NCI-H1930 (cell line): ENCODE measurements around the gene SERPINE1.

ENCODE experiments used
- DNase-seq, 2 experiments: peaks; one replicate each; lab custom pipeline; 2025; lab: John Stamatoyannopoulos, UW

Gene SERPINE1

DNA sequence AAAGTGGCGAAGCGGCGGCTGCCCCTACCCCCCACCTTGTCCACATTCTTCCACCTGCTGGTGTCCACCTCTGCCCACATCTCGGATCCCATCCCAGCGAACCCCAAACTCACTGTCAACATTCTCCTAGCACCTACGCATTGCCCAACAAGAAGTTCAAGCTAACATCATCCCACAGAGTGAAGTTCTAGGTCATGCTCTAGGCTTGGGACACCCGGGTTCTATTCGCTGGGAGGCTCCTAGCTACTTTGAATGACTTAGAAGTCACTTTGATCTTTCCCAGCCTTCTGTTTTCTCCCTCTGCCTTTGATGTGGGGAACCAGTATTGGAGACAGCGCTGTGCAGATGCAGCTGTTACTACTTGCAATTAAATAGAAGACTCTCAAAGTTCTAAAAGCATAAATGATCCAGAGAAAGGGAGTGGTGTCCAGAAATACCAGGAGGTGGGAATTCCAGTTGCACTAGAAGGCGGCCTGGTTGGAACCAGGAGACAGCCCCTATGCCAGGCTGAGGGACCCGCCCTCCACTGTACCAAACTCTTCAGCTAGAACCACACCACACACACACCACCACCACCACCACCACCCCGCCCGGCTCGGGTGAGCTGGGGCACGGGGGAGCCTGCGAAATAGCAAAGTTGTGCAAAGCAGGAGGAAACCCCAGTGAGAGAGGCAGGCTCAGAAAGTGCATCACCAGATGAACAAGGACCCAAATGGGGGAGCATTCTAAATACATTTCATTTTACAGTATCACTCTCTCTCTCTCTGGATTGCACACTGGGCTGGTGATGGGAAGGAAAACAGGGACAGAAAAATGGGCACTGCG, 43.9 kb downstream of the SERPINE1 start:
- DNase-seq = no peak

GRCh38 chr7:101171442-101171837, 44.5 kb downstream of the SERPINE1 start:
- no peak for DNase-seq

- no peak for DNase-seq
Observed at GRCh38 chr7:101172005-101172853, 45.3 kb downstream of the SERPINE1 start.

GRCh38 chr7:101172854-101173751, 46.2 kb downstream of the SERPINE1 start:
- DNase-seq = no peak

GRCh38 chr7:101173752-101174244, 46.9 kb downstream of the SERPINE1 start:
- DNase-seq = no peak

DNA sequence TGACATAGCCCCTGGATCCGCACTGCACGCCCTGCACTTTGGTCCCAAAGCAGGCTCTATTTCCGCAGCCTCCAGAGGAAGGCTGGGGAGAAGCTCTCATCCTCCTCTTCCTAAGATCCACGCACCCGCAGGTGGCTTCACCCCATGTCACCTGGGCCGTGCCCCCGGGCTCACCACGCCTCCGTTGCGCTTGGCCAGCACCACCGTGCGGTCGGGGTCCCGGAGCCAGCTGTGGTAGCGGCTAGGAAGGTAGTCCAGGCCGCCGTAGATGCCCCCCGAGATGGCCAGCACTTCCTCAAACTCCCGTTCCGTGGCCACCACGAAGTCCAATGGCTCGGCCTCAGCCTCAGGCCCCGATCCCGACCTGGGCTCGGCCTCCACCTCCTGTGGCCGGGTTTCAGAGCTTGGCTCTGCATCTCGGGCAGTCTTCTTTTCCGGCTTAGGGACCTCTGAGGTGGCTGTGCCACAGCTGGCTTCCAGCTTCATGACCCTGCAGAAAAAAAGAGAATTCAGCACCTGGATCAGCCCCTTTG, 47.5 kb downstream of the SERPINE1 start:
- DNase-seq = no peak

DNA sequence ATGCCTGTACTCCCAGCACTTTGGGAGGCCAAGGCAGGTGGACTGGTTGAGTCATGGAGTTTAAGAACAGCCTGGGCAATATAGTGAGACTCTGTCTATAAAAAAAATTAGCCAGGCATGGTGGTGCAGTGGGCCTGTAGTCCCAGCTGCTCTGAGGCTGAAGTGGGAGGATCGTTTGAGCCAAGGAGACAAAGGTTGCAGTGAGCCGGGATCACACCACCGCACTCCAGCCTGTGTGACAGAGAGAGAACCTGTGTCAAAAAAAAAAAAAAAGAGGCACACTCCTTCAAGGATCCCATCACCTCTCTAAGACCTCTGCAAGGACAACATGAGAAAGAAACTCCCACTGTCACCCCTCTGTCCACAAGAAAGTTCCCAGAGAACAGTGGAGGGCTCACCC, 48.8 kb downstream of the SERPINE1 start:
- DNase-seq = no peak

- DNase-seq = no peak
Observed at GRCh38 chr7:101177644-101178043, 50.7 kb downstream of the SERPINE1 start.

DNA sequence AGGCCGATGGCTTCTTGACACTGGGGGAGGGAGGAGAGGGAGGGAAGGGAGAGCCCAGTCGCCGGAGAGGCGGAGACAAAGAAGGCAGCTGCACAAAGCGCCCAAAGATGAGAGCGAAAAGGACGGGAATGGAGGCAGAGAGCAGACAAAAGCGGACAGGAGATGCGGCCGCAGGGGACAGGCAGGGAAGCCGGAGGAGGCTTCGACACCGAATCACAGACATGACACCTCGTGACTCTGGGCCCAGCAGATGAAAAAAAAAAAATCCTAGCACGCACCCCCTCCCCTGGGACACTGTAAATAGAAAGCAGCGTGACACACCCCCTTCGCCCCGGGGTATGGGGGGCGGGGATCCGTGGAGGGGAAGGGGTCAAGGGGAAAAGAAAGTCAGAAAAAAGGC, 52.2 kb downstream of the SERPINE1 start:
- no peak for DNase-seq

DNA sequence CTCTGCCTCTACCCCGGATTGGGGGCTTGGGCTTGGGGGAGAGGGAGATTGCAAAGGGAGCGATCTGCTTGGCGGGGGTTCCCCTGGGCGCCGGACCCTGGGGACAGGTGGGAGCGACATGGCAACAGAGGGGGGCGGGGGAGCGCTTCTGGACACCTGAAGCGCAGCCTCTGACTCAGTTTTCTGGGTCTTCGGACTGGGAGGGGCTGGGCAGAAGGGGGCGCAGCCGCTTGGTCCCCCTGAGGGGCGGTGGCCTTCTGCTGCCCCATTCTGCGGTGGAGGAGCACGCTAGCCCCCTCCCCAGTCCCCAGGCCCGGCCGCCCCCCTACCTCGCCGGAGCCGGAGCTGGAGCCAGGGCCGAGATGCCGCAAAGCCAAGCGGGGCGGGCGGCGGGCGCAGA, 52.8 kb downstream of the SERPINE1 start:
- DNase-seq = no peak

DNA sequence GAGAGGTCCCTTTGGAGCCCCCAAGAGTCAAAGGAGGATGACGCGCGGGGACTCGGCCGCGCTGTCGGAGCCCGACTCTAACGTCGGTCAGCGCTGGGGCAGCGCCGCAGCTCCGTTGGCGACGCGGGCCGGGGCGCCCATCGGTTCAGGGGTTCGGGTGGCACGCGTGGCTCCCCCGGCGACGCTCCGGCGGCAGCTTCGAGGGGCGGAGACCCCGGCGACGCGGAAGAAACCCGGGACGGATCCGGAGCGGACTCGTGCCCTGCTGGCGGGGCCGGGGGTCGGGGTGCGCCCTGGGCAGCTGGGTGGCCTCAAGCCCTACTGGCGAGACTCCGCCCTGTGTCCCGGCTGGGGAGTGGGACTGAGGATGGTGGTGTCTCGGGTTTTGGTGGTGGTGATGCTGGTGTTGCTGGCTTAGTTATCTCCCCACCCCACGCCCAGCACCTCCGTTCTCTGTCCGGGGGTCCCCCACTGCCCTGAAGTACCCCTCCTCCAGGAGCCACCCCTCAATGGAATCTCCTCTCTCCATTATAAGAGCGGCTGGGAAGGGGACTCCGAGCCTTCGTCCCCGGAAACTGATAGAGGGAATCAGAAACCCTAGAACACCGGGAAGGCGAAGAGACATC, 53.3 kb downstream of the SERPINE1 start, which contains the start of gene NAT16:
NAT16 (minus strand) TSS at position 164 of the 626 bp plus-strand sequence. CDS start 5,486 bp downstream, outside the sequence.
- DNase-seq = no peak

- no peak for DNase-seq
Observed at GRCh38 chr7:101185258-101185839, 58.4 kb downstream of the SERPINE1 start.

DNA sequence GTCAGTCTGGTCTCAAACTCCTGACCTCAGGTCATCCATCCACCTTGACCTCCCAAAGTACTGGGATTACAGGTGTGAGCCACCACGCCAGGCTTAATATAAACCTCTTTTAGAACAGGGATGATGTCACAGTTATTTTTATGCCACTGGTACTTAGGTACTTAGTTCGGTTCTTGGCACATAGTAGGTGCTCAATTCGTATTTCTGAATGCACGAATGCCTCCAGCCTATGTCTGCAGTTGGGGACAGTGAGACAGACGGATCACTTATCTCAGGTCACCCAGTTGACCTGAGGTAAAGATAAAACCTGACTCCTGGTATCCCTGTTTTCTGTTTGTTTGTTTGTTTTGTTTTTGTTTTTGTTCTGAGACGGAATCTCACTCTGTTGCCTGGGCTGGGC, 59.3 kb downstream of the SERPINE1 start:
- no peak for DNase-seq

DNA sequence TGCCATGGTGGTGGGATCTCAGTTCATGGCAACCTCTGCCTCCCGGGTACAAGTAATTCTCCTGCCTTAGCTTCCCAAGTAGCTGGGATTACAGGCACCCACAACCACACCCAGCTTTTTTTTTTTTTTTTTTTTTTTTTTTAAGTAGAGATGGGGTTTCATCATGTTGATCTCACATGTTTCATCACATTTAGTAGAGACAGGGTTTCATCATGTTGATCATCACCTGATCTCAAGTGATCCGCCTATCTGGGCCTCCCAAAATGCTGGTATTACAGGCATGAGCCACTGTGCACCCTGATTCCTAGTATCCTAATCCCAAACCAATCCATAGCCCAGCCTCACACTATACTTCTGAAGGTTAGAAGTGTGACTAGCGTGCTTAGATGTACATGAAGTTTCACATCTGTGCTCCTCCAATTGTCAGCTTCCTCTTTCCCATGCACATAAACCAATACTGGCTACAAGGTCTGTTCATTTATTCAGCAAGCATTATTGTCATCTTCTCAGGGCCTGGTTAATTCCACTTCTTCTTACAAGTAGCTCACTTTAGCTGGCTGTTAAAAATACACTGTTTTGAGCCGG, 60.0 kb downstream of the SERPINE1 start:
- DNase-seq = no peak
